ENCODE data around the gene STARD3. TPM values are rescaled to one million over a fixed set of nuclear protein-coding genes. Genes with fewer than 3 reads are reported as not detected.

Gene STARD3
- total RNA-seq, 1 donor from 2014 or later, result 76.6 TPM

DNA sequence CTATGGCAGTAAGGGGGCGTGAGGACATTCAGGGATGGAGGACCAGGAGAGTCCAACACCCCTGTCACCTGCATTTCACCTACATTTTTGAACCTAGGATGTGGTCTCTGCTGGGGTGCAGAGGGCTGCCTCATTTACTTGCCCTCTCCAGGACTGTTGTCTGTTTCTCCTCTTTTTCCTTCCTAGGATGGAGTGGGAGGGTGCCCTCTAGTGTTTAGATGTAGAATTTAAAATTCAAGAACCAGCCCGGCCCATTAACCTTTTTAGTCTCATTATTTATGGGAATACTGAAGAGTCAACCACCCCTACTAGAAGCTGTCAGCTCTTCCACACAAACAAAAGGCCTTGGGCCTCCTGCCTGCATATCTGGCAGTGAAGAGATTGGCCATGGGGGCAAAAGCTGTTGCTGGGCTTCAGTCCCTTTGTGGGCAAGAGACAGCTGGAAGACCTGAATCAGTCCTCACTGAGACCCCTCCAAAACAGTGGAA is 2.5 kb upstream of the STARD3 start:
- no peaks in the 10 kb centered on the region for H3K36me3 ChIP-seq
- TF ChIP-seq, protein P1, sequence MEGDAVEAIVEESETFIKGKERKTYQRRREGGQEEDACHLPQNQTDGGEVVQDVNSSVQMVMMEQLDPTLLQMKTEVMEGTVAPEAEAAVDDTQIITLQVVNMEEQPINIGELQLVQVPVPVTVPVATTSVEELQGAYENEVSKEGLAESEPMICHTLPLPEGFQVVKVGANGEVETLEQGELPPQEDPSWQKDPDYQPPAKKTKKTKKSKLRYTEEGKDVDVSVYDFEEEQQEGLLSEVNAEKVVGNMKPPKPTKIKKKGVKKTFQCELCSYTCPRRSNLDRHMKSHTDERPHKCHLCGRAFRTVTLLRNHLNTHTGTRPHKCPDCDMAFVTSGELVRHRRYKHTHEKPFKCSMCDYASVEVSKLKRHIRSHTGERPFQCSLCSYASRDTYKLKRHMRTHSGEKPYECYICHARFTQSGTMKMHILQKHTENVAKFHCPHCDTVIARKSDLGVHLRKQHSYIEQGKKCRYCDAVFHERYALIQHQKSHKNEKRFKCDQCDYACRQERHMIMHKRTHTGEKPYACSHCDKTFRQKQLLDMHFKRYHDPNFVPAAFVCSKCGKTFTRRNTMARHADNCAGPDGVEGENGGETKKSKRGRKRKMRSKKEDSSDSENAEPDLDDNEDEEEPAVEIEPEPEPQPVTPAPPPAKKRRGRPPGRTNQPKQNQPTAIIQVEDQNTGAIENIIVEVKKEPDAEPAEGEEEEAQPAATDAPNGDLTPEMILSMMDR (IDR thresholded peaks at IDR 0.05), result peak; percentile 66
- intact Hi-C loops (cut with DNase I), result no loop called here
- H3K4me3 ChIP-seq, result no peak overlapping the region
- H3K27ac ChIP-seq, result no peak overlapping the region
- no peaks in the 10 kb centered on the region for H3K9me3 ChIP-seq
- no peak for DNase-seq
- peaks cover 34% of the 10 kb centered on the region for H3K4me1 ChIP-seq
- H3K27me3 ChIP-seq (ENCODE audit: low read depth), result peaks cover 4% of the 10 kb centered on the region
- ATAC-seq, result no peak

GRCh38 chr17:39635614-39636176 is 1.2 kb upstream of the STARD3 start:
- no peak for ATAC-seq
- no peak for DNase-seq
- H3K4me1 ChIP-seq, result peaks cover 47% of the 10 kb centered on the region
- H3K4me3 ChIP-seq, result no peak overlapping the region
- intact Hi-C loops (cut with DNase I), result no loop called here
- peak overlapping the region; percentile 89 for H3K27ac ChIP-seq
- H3K36me3 ChIP-seq, result no peaks in the 10 kb centered on the region
- peaks cover 4% of the 10 kb centered on the region for H3K27me3 ChIP-seq (ENCODE audit: low read depth)
- TF ChIP-seq, protein P1 (IDR thresholded peaks at IDR 0.05), result no peak
- no peaks in the 10 kb centered on the region for H3K9me3 ChIP-seq

DNA sequence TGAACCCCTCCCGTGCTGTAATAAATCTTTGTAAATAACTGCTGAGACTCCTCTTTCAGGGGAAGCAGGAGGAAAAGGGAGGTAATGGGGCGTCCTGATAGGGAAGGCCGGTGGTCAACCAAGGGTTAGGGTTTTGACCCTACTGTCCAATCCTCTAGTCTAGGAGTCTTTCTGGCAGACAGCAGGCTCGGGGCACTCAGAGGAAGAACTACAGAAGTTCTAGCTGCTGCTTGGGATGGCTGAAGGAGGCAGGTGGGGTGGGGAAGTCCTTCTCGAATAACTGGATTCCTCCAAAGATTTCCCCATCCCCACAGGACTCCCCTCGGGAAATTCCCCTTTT is 387 bp upstream of the STARD3 start:
- no peaks in the 10 kb centered on the region for H3K9me3 ChIP-seq
- peak overlapping the region; percentile 71 for H3K4me3 ChIP-seq
- ATAC-seq, result peak in 1 of 2 donors; percentile 3
- H3K36me3 ChIP-seq, result no peaks in the 10 kb centered on the region
- peak overlapping the region; percentile 89 for H3K27ac ChIP-seq
- H3K4me1 ChIP-seq, result peaks cover 56% of the 10 kb centered on the region
- H3K27me3 ChIP-seq (ENCODE audit: low read depth), result peaks cover 4% of the 10 kb centered on the region
- no peak for DNase-seq
- intact Hi-C loops (cut with DNase I), result no loop called here
- TF ChIP-seq, protein P1 (IDR thresholded peaks at IDR 0.05), result no peak

- H3K4me3 ChIP-seq, result peak overlapping the region; percentile 71
- no peak for DNase-seq
- no peaks in the 10 kb centered on the region for H3K9me3 ChIP-seq
- TF ChIP-seq, protein P1 (IDR thresholded peaks at IDR 0.05), result no peak
- no peak overlapping the region for H3K27ac ChIP-seq
- H3K36me3 ChIP-seq, result no peaks in the 10 kb centered on the region
- no peaks in the 10 kb centered on the region for H3K27me3 ChIP-seq (ENCODE audit: low read depth)
- H3K4me1 ChIP-seq, result peaks cover 73% of the 10 kb centered on the region
- ATAC-seq, result no peak
- intact Hi-C loops (cut with DNase I), result no loop called here
These were observed 1.4 kb downstream of the STARD3 start for GRCh38 chr17:39638317-39638716.

DNA sequence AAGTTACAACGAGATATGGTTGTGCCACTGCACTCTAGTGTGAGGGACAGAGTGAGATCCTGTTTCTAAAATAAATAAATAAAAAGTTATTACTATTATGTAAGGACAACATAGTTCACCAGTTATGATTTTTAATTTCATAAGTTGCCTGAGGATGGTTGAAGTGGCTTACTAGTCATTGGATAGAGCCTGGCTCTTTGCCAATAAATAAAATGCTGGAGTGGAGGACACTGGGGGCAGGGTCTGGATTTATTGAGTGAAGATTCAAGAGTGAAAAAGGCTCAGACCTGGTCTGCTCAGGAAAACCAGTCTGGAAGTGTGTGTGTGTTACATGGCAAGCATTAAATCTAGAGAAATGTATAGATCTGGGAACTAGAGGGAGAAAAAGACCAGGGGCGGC is 2.1 kb downstream of the STARD3 start:
- ATAC-seq (no peak), DNase-seq (no peak)
- intact Hi-C loops (cut with DNase I), result no loop called here
- no peaks in the 10 kb centered on the region for H3K9me3 ChIP-seq
- no peak overlapping the region for H3K4me3 ChIP-seq
- H3K4me1 ChIP-seq, result peaks cover 80% of the 10 kb centered on the region
- no peak overlapping the region for H3K27ac ChIP-seq
- no peaks in the 10 kb centered on the region for H3K27me3 ChIP-seq (ENCODE audit: low read depth)
- H3K36me3 ChIP-seq, result no peaks in the 10 kb centered on the region
- TF ChIP-seq, protein P1 (IDR thresholded peaks at IDR 0.05), result no peak

Measured in lower lobe of right lung (tissue), 2 donors.